ENCODE measurements around the gene ADAM11. TPM values are rescaled to one million over a fixed set of nuclear protein-coding genes. Genes with fewer than 3 reads are reported as not detected.

Gene ADAM11
- total and polyA plus RNA-seq, 2 of the 4 experiments (the other 2 are of a cell fraction): 0.36 to 0.53 TPM

GRCh38 chr17:44736551-44737240 lies 22.1 kb upstream of the ADAM11 start:
- H3K18ac ChIP-seq (ENCODE audit: low read depth, low read length): no peak overlapping the region
- ChIA-PET CTCF (interaction anchor here (1.3 kb wide), 1 partner anchor 8 kb away, joined by 4 read pairs; no protein-coding TSS in a partner anchor), POLR2A (ENCODE audit: unreplicated experiment) (no interaction called here)
- no peak overlapping the region for H3K4ac ChIP-seq (ENCODE audit: low read depth, low read length)
- H3K9ac ChIP-seq (ENCODE audit: low read depth, low read length): no peak overlapping the region
- intact Hi-C loops (cut with micrococcal nuclease) (no loop called here), dilution Hi-C loops (cut with HindIII; ENCODE audit: low sequenced_read_pairs, unreplicated experiment) (no loop called here), in situ Hi-C loops (cut with MboI; ENCODE audit: low sequenced_read_pairs) (no loop called here)
- H3K4me1 ChIP-seq (ENCODE audit: control insufficient read depth, insufficient read depth, low read length): no peaks in the 10 kb centered on the region
- H2AFZ ChIP-seq (replicated peaks; ENCODE audit: low read length, poor library complexity): no peak overlapping the region
- no peaks in the 10 kb centered on the region; the same call in 1 of the 2 replicates for H3K9me1 ChIP-seq (ENCODE audit: insufficient read depth, low read length)
- no peak overlapping the region for H2BK120ac ChIP-seq (ENCODE audit: low read depth, low read length)
- DNase-seq: no peak
- peaks cover under 1% of the 10 kb centered on the region for H3K36me3 ChIP-seq (ENCODE audit: control insufficient read depth, insufficient read depth, low read length)
- H3K9me3 ChIP-seq (ENCODE audit: control insufficient read depth, insufficient read depth, low read length): no peaks in the 10 kb centered on the region
- H3K27ac ChIP-seq (ENCODE audit: insufficient read depth, low read length): no peak overlapping the region
- no peak for ATAC-seq (ENCODE audit: low read depth)
- no peak overlapping the region for H3K56ac ChIP-seq (ENCODE audit: extremely low read depth, insufficient read depth, low read length)
- H4K5ac ChIP-seq (ENCODE audit: low read depth, low read length): no peak overlapping the region
- H3K23ac ChIP-seq (ENCODE audit: low read depth, low read length): no peak overlapping the region
- 0 out of 4 replicates have a peak, but pooled peaks cover 0 to 3% of the 10 kb centered on the region in 2 experiments for H3K79me1 ChIP-seq (ENCODE audit: low read depth in 1 of 2, low read length in 2 of 2)
- H3K4me3 ChIP-seq (ENCODE audit: insufficient read depth, low read depth, low read length): no peak overlapping the region
- TF ChIP-seq MAFK (IDR thresholded peaks at IDR 0.05; ENCODE audit: low read depth, low read length) (no peak), BHLHE40 (IDR thresholded peaks at IDR 0.05; ENCODE audit: low read depth, low read length) (no peak), CHD1 (IDR thresholded peaks at IDR 0.05; ENCODE audit: low read depth, low read length) (no peak), RFX5 (IDR thresholded peaks at IDR 0.05; ENCODE audit: low read depth, low read length) (no peak), CEBPB (IDR thresholded peaks at IDR 0.05; ENCODE audit: low read depth, low read length) (no peak), MXI1 (IDR thresholded peaks at IDR 0.05; ENCODE audit: borderline replicate concordance, low read depth, low read length) (no peak), NFE2L2 (IDR thresholded peaks at IDR 0.05; ENCODE audit: low read depth, low read length) (no peak), FOS (IDR thresholded peaks at IDR 0.05; ENCODE audit: low read depth, low read length) (no peak), RCOR1 (IDR thresholded peaks at IDR 0.05; ENCODE audit: insufficient replicate concordance, low read length) (no peak), MAZ (IDR thresholded peaks at IDR 0.05; ENCODE audit: borderline replicate concordance, low read depth, low read length) (no peak), USF2 (IDR thresholded peaks at IDR 0.05; ENCODE audit: low read depth, low read length) (no peak), RAD21 (IDR thresholded peaks at IDR 0.05; ENCODE audit: low read length) (no peak), POLR2A (IDR thresholded peaks at IDR 0.05; ENCODE audit: low read depth, low read length) (no peak), SMC3 (IDR thresholded peaks at IDR 0.05; ENCODE audit: low read depth, low read length) (no peak)
- TF ChIP-seq, protein P1, sequence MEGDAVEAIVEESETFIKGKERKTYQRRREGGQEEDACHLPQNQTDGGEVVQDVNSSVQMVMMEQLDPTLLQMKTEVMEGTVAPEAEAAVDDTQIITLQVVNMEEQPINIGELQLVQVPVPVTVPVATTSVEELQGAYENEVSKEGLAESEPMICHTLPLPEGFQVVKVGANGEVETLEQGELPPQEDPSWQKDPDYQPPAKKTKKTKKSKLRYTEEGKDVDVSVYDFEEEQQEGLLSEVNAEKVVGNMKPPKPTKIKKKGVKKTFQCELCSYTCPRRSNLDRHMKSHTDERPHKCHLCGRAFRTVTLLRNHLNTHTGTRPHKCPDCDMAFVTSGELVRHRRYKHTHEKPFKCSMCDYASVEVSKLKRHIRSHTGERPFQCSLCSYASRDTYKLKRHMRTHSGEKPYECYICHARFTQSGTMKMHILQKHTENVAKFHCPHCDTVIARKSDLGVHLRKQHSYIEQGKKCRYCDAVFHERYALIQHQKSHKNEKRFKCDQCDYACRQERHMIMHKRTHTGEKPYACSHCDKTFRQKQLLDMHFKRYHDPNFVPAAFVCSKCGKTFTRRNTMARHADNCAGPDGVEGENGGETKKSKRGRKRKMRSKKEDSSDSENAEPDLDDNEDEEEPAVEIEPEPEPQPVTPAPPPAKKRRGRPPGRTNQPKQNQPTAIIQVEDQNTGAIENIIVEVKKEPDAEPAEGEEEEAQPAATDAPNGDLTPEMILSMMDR (conservative IDR thresholded peaks at IDR 0.05; ENCODE audit: low read depth, low read length): no peak
- TF ChIP-seq, protein P2, sequence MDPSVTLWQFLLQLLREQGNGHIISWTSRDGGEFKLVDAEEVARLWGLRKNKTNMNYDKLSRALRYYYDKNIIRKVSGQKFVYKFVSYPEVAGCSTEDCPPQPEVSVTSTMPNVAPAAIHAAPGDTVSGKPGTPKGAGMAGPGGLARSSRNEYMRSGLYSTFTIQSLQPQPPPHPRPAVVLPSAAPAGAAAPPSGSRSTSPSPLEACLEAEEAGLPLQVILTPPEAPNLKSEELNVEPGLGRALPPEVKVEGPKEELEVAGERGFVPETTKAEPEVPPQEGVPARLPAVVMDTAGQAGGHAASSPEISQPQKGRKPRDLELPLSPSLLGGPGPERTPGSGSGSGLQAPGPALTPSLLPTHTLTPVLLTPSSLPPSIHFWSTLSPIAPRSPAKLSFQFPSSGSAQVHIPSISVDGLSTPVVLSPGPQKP (IDR thresholded peaks at IDR 0.05; ENCODE audit: borderline replicate concordance, low read depth, low read length): no peak
- no peak overlapping the region for H2BK15ac ChIP-seq (ENCODE audit: low read depth, low read length)
- H3K4me2 ChIP-seq (ENCODE audit: low read depth, low read length): no peak overlapping the region
- no TSS peak for BruUV-seq (replicated peaks)
- no peak overlapping the region for H4K8ac ChIP-seq (ENCODE audit: low read depth in 2 of 2, low read length in 2 of 2)
- no peak overlapping the region for H2AK5ac ChIP-seq (ENCODE audit: low read depth, low read length)
- H4K20me1 ChIP-seq (ENCODE audit: insufficient read depth, low read length): no peaks in the 10 kb centered on the region
- H2BK5ac ChIP-seq (ENCODE audit: low read depth, low read length, poor library complexity, severe bottlenecking): no peak overlapping the region
- H3K14ac ChIP-seq (replicated peaks; ENCODE audit: low read depth, low read length): no peak overlapping the region
- H3K27me3 ChIP-seq (ENCODE audit: control insufficient read depth, insufficient read depth, low read length): no peaks in the 10 kb centered on the region
- H2BK20ac ChIP-seq (ENCODE audit: low read depth, low read length): no peak overlapping the region
- H2AK9ac ChIP-seq (replicated peaks; ENCODE audit: low read depth, low read length, poor library complexity): no peak overlapping the region
- no peak overlapping the region for H4K91ac ChIP-seq (ENCODE audit: insufficient read depth, low read depth, low read length)
- WGBS, 2 experiments (ENCODE audit: extremely low coverage in 2 of 2, insufficient read length in 1 of 2): 93% methylated on average over 8 of the region's 12 CpGs; no CpG with 5 or more reads in 1 of the 2 experiments

Measured in IMR-90 (cell line).